RWPE1 (cell line): ENCODE measurements around the gene PRSS12.

Experiments
- CTCF ChIA-PET: fragments of 350-600 bp; sonication (Branson Sonifier 250); formaldehyde crosslinking; extraction: SDS; loops from one replicate; lab custom pipeline; 2021; lab: Yijun Ruan, JAX
- POLR2A ChIA-PET: fragments of 400-600 bp; formaldehyde crosslinking; extraction: SDS; loops from one replicate; lab custom pipeline; 2020; ENCODE audit warnings: antibody characterized with exemption; ENCODE audit not compliant: low non-redundant PET; lab: Yijun Ruan, JAX
- DNase-seq: peaks from one replicate; pipeline ENCODE4 v3.0.0; 2012; ENCODE audit warnings: low spot score
- H3K27ac ChIP-seq: fragments of 450-650 bp; 2 replicates; pipeline ENCODE4 v1.5.1; 2017
- CTCF ChIP-seq: fragments of 450-650 bp; conservative IDR thresholded peaks from 2 replicates; pipeline ENCODE4 v1.5.1; 2017; ENCODE audit warnings: low read depth, mild to moderate bottlenecking

Gene PRSS12

GRCh38 chr4:118285931-118286330 is 66.9 kb downstream of the PRSS12 start:
- CTCF ChIA-PET = interaction anchor here (0.7 kb wide), 1 partner anchor 67 kb away, joined by 3 read pairs; the partner anchor contains the start of gene PRSS12

GRCh38 chr4:118284169-118284568 is 68.6 kb downstream of the PRSS12 start:
- CTCF ChIA-PET = interaction anchor here (0.7 kb wide), 1 partner anchor 1344 kb away, joined by 3 read pairs; no protein-coding TSS in a partner anchor
- POLR2A ChIA-PET = no interaction called here
- no peak overlapping the region for H3K27ac ChIP-seq
- no peak for DNase-seq
- no peak for TF ChIP-seq CTCF

More at GRCh38 chr4:118285931-118286330, 66.9 kb downstream of the PRSS12 start:
- POLR2A ChIA-PET = no interaction called here
- no peak for DNase-seq
- H3K27ac ChIP-seq = no peak overlapping the region
- no peak for TF ChIP-seq CTCF

GRCh38 chr4:118282692-118283091 is 70.1 kb downstream of the PRSS12 start:
- POLR2A ChIA-PET = no interaction called here
- H3K27ac ChIP-seq = no peak overlapping the region
- CTCF ChIA-PET = no interaction called here
- TF ChIP-seq CTCF = no peak
- DNase-seq = peak; percentile 41

GRCh38 chr4:118281611-118282442 is 71.0 kb downstream of the PRSS12 start:
- ChIA-PET POLR2A (no interaction called here), CTCF (interaction anchor here (0.8 kb wide), 1 partner anchor 9 kb away, joined by 3 read pairs; no protein-coding TSS in a partner anchor)
- no peak for TF ChIP-seq CTCF
- H3K27ac ChIP-seq = peak overlapping the region; percentile 59
- peak; percentile 23 for DNase-seq

GRCh38 chr4:118280501-118281218 is 72.1 kb downstream of the PRSS12 start:
- ChIA-PET POLR2A (no interaction called here), CTCF (interaction anchor here (0.7 to 0.8 kb wide), 2 partner anchors 11 to 25 kb away, joined by 3 read pairs; no protein-coding TSS in a partner anchor)
- TF ChIP-seq CTCF = peak; percentile 72
- no peak overlapping the region for H3K27ac ChIP-seq
- DNase-seq = peak; percentile 40

GRCh38 chr4:118279920-118280432 is 72.8 kb downstream of the PRSS12 start:
- ChIA-PET POLR2A (no interaction called here), CTCF (no interaction called here)
- no peak overlapping the region for H3K27ac ChIP-seq
- TF ChIP-seq CTCF = no peak
- no peak for DNase-seq
